Fibroblast of upper back skin (primary cell): ENCODE measurements around the gene MED12L.

Source experiments
- DNase-seq: peaks from one replicate; pipeline ENCODE4 v3.0.0-alpha.2; 2013

MED12L gene

GRCh38 chr3:151331696-151332095 is 246.2 kb downstream of the MED12L start:
- no peak for DNase-seq

- DNase-seq, result peak; percentile 76
These were observed 260.4 kb downstream of the MED12L start for GRCh38 chr3:151345859-151346258.

GRCh38 chr3:151346292-151346691 is 260.8 kb downstream of the MED12L start:
- no peak for DNase-seq

GRCh38 chr3:151347432-151347831 is 262.0 kb downstream of the MED12L start:
- no peak for DNase-seq

- no peak for DNase-seq
These were observed 265.2 kb downstream of the MED12L start for GRCh38 chr3:151350656-151351055.

DNA sequence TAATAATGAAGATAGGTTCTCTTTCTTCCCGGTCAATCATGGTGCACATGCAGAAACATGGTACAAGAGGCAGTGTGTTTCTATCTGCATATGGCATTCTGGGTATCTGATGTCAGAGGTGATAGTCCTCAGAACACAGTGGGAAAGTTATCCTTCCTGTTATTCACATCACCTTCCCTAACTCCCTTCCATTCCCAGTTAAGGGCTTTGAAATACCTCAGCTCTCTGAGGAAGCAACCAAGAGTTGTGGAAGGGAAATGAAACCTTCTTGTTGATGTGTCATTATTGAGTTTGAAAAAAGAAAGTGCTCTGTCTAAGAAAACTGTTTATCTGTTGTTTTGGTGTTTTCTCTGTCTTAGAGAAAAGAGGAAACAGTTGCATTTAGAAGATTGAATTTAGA is 265.8 kb downstream of the MED12L start:
- no peak for DNase-seq

- DNase-seq, result no peak
These were observed 266.2 kb downstream of the MED12L start for GRCh38 chr3:151351648-151352047.

- DNase-seq, result peak; percentile 11
These were observed 271.5 kb downstream of the MED12L start for GRCh38 chr3:151356794-151357462.

DNA sequence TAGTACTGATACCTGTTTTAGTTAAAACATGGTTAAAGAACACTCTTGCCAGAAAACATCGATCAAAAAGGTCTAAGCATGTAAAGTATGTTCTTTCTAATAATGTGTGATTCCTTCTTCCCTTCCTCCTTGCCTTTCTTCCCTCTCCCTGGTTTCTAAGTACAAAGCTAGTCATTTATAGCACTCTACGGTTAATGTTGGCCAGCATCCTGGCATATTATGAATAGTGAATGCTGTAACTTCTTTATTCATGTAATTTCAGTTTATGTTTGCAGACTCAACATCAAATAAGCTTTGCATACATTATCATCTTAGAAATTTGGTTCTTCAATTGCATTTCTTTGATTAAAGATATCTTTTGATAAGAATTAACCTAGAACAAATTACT is 272.0 kb downstream of the MED12L start:
- DNase-seq, result no peak

DNA sequence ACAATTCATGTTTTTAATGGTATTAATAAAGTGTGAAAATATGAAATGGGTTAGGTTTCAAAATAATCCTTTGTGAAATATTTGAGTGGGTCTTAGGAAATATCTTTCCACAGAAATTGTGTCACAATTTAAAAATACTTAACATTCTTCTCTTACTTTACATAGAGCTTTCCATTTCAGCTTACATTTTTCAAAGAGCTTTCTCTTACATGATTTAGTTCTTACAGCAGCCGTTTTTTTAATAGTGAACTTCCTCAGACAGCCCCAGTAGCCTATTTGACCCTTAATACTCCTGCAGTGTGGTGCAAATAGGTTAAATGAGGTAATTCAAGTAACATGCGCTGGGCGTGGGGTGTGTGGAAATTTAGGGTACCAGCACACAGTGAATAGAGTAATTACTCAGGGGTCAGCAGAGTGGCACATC is 277.3 kb downstream of the MED12L start:
- no peak for DNase-seq

DNA sequence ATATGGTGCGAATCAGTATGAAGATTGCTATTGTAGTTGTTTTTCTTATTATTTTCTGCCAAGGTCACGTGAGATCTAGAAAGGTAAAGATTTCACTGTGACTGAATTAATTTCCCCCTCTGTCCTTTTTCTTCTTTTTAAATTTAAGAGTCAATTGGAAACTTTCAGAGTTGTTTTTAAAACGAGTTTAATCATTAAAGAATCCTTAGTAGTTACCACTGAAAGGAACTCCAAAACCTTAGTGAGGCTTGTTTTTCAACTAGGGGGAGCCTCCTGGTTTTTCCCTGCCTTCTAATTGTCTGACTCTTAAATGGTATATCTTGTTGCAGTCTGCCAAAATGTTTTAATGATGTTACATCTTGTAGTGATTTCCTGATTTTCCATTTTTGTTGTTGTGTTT is 281.5 kb downstream of the MED12L start:
- no peak for DNase-seq

DNA sequence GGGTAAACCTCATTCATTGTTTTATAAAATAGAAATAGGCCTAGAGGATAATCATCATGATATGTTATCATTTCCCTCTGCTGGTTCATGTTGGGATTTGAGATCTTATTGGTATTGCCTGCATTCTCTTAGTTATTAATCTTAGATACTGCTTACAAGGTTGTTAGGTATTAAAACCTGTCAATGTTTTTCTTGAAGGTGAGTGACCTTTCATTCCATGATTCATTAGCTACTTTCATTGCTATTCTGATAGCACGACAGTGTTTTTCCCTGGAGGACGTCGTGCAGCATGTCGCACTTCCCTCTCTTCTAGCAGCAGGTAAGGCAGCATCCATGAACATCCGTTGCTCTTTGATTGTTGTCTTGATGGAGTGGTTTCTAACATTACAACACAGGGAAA is 282.0 kb downstream of the MED12L start:
- peak; percentile 8 for DNase-seq

DNA sequence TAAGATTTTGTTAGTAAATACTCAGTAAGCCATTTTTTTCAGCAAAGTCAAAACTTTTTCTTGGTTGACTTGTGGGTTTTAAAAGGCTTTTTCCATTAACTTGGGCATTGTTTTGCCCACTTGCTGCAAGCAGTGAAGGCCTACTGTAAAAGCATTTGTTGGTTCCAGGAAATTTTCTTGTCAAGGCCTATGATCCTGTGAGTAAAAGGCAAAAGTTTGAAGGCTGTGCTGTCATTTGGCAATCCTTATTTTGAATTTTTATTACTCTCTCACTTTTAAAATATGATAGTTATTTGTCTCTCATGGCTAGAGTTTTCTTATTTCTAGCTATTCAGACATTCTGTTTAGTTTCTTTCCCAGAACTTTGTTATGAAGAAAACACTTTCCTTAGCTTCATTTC is 286.1 kb downstream of the MED12L start:
- peak; percentile 41 for DNase-seq

DNA sequence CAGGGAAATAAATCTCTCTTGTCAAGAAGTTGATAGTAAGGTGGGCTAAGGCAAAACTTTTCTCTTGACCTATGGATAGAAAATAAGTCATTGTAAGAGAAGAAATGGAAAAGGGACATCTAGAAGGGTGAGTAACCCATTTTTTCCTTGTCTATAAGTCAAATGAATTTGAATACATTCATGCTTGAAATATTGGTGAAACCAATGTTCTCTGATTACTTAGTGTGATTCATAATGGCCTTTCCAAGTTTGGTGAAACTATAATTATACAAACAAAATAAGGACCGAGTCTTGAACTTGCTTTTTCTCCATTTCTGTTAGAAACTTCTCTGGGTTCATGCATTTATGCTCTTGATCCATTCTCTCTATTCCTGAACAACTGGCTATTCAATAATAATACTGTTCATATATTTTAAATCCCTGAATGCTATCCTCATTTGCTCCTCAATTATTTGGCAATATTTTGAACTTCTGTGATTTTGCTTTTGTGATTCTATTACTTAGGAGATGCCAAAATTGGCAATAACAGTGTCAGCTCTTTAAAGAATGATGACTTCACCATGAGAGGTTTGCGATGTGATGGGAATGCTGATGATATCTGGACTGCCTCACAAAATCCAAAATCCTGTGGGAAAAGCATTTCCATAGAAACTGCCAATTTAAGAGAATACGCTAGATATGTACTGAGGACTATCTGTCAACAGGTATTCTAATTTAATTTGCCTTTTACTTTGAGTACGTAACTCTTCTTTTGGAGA is 286.8 kb downstream of the MED12L start:
- peak; percentile 49 for DNase-seq

GRCh38 chr3:151377768-151378385 is 292.4 kb downstream of the MED12L start:
- DNase-seq, result no peak

DNA sequence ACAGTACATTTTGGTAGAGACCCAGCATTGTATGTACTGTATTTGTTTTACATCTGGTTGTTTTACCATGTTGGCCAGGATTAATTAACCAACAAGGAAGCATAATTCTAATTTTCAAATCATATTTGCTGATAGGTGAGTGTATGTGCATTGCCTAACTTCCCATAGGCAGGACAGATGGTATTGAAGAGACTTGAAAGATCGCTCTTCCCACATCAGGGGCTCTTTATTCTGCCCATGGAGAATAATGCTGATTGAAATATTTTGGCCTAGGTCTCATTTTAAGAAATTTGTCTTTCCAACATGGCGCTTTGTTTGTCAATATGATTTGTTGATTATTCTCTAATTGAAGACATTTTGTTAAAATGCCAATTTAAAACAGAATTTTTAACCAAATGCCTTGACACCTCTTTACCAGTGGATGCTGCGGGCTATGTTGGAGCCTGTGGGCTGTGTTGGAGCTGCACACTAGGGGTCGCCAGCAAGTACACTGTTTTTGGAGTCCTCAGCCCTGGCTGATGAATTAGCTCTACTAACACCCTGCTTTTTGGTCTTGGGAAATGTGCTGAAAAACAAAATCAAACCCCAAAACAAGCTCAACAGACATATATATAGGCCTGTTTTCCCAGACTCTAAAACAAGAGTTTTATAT is 293.7 kb downstream of the MED12L start:
- DNase-seq, result no peak

GRCh38 chr3:151382671-151383070 is 297.2 kb downstream of the MED12L start:
- DNase-seq, result no peak

DNA sequence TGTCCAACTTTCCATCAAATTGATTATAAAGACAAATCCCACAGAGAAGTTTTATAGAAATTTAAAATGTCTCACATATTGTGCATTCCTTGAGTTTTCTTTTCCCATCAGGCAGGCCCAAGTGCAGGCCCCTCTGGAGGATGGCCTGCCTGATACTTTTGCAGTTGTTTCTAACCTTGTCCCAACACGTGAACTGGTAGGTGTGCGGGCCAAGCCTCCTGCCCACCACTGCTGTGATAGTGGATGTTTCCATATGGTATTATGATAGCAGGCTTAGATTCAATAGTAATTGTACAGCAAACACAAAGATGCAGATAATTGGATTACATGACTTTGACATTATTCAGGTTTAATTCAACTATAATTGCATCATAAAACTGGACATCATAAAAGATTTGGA is 297.6 kb downstream of the MED12L start:
- DNase-seq, result no peak

DNA sequence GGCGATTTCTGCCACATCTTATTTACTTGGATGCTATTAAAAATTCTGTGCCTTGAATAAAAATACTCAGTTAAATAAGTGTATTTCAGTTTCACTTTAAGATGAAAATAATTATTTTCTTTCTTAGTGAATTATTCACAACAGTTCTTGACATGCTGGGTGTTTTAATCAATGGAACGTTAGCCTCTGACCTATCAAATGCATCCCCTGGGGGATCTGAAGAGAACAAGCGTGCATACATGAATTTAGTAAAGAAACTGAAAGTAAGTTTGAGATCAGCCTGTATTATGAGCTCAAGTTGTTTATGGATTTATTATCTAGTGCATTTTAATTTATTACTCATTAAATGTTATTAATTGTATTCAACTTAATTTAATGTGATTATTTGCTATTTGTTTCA is 298.5 kb downstream of the MED12L start:
- DNase-seq, result no peak

DNA sequence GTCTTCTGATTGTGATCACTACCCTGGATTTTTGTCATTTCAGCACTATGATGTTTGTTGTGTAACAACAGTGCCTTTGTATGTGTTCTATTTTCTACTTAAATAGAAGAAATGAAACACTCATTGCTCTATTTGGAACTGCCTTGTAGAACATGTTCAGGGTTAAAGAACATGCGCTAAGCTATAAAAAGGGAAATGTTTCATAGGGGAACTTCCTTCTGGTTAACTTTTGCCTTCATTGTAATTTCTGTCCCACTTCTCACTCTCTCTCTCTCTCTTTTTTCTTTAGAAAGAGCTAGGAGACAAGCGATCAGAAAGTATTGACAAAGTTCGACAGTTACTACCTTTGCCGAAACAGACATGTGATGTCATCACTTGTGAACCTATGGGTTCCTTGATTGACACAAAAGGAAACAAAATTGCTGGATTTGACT is 299.3 kb downstream of the MED12L start, which contains the start of gene P2RY12:
Gene P2RY12, minus strand, starts transcription at position 13 of the 434 bp plus-strand sequence. CDS start 45,908 bp downstream, outside the sequence.
- DNase-seq, result no peak

- DNase-seq, result peak; percentile 42
These were observed 300.6 kb downstream of the MED12L start for GRCh38 chr3:151386056-151386455.

DNA sequence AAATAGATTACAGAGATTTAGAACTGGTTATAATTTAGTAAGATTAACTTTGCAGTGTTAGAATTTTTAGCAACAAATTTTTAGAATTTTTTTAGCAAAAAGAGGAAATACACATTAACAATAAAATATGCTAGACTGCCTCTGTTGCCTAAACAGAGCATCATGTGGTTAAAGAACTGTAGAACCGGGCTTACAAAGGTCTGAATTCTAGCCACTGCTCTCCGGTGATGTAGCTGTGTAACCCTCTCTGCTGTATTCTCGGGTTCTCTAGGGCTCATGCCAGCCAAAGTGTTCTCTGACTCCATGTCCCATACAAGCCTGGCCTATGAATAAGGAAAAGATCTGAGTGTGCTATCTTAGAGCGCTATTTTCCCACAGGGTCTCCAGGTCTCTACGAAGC is 302.0 kb downstream of the MED12L start:
- DNase-seq, result no peak

DNA sequence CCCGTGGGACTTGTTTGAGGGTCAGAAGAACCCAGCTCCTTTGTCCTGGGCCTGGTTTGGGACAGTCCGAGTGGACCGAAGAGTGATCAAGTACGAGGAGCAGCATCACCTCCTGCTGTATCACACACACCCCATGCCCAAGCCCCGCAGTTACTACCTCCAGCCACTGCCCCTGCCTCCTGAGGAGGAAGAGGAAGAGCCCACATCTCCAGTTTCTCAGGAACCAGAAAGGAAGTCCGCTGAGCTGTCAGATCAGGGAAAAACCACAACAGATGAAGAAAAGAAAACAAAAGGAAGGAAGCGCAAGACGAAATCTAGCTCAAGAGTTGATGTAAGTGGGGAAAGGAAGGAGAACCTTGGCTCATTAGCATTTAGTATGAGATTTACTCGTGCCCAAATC is 302.4 kb downstream of the MED12L start:
- no peak for DNase-seq
